Left ventricle myocardium inferior (tissue), 1 donor: ENCODE measurements around the gene TAF15. TPM values are rescaled to one million over a fixed set of nuclear protein-coding genes. Genes with fewer than 3 reads are reported as not detected.

Experiments used
- DNase-seq: peaks from one replicate; pipeline ENCODE4 v3.0.0-alpha.2; 2020
- H3K27ac ChIP-seq: fragments of 200-600 bp; replicated peaks from 2 replicates; pipeline ENCODE4 v1.8.0; 2021
- H3K27me3 ChIP-seq: fragments of 200-600 bp; 2 replicates; pipeline ENCODE4 v1.8.0; 2021; ENCODE audit warnings: low read depth
- H3K36me3 ChIP-seq: fragments of 200-600 bp; 2 replicates; pipeline ENCODE4 v1.8.0; 2021
- H3K4me1 ChIP-seq: fragments of 200-600 bp; 2 replicates; pipeline ENCODE4 v1.8.0; 2021
- H3K4me3 ChIP-seq: fragments of 200-600 bp; 2 replicates; pipeline ENCODE4 v1.8.0; 2021; ENCODE audit warnings: mild to moderate bottlenecking, moderate library complexity
- H3K9me3 ChIP-seq: fragments of 200-600 bp; replicated peaks from 2 replicates; pipeline ENCODE4 v1.8.0; 2021
- CTCF ChIP-seq: fragments of 200-600 bp; IDR thresholded peaks from 2 replicates; pipeline ENCODE4 v1.8.0; 2021; ENCODE audit warnings: antibody characterized with exemption, mild to moderate bottlenecking, borderline replicate concordance
- intact Hi-C: fragments of 100-400 bp; cut with micrococcal nuclease; formaldehyde crosslinking; loops from one replicate; pipeline ENCODE4 v1.11.0; 2022
- total RNA-seq: library from RNA; stranded (reverse); fragmentation: NEBNext Ultra II Directional; extraction: Animal tissue kit (Norgen Biotek cat#: 25700); gene quantifications from one replicate; pipeline ENCODE4 v1.2.1, GENCODE V29; 2021
- donor health status: DM: no; HTN: yes; CAD: no; lungs with severe emphysema.

The TAF15 gene
- total RNA-seq, 1 donor from 2014 or later: 113 TPM

GRCh38 chr17:35866341-35866950, 57.2 kb downstream of the TAF15 start:
- peaks cover 12% of the 10 kb centered on the region for H3K4me1 ChIP-seq
- intact Hi-C loops: no loop called here
- H3K27ac ChIP-seq: no peak overlapping the region
- TF ChIP-seq CTCF: no peak
- no peaks in the 10 kb centered on the region for H3K9me3 ChIP-seq
- no peaks in the 10 kb centered on the region for H3K27me3 ChIP-seq
- H3K4me3 ChIP-seq: no peak overlapping the region
- no peaks in the 10 kb centered on the region for H3K36me3 ChIP-seq
- DNase-seq: no peak

- Histone ChIP-seq H3K4me3 (no peak overlapping the region), H3K4me1 (peaks cover 12% of the 10 kb centered on the region), H3K27ac (no peak overlapping the region), H3K9me3 (no peaks in the 10 kb centered on the region), H3K36me3 (no peaks in the 10 kb centered on the region), H3K27me3 (no peaks in the 10 kb centered on the region)
- intact Hi-C loops: no loop called here
- TF ChIP-seq CTCF: no peak
- DNase-seq: no peak
Observed at GRCh38 chr17:35867574-35867973, 58.3 kb downstream of the TAF15 start.

- H3K4me1 ChIP-seq: peaks cover 12% of the 10 kb centered on the region
Observed at GRCh38 chr17:35868737-35869136, 59.5 kb downstream of the TAF15 start, which contains the start of gene HEATR9. Gene HEATR9, minus strand, starts transcription at chr17:35868891. Its CDS starts 149 bp downstream, at chr17:35868742.

GRCh38 chr17:35870906-35871819, 61.9 kb downstream of the TAF15 start:
- no peak overlapping the region for H3K27ac ChIP-seq
- DNase-seq: no peak
- no peaks in the 10 kb centered on the region for H3K36me3 ChIP-seq
- H3K4me1 ChIP-seq: peaks cover 11% of the 10 kb centered on the region
- H3K4me3 ChIP-seq: no peak overlapping the region
- H3K27me3 ChIP-seq: peaks cover 2% of the 10 kb centered on the region
- TF ChIP-seq CTCF: no peak
- intact Hi-C loops: no loop called here
- H3K9me3 ChIP-seq: no peaks in the 10 kb centered on the region

More at GRCh38 chr17:35868737-35869136, 59.5 kb downstream of the TAF15 start, which contains the start of gene HEATR9:
- no peaks in the 10 kb centered on the region for H3K9me3 ChIP-seq
- H3K4me3 ChIP-seq: no peak within 1 kb of the TSS
- no peaks in the 10 kb centered on the region for H3K27me3 ChIP-seq
- TF ChIP-seq CTCF: no peak
- intact Hi-C loops: no loop called here
- no peaks in the 10 kb centered on the region for H3K36me3 ChIP-seq
- no peak for DNase-seq
- no peak within 1 kb of the TSS for H3K27ac ChIP-seq

- TF ChIP-seq CTCF: no peak
- no peak overlapping the region for H3K27ac ChIP-seq
- H3K27me3 ChIP-seq: peaks cover 3% of the 10 kb centered on the region
- no peak for DNase-seq
- no peaks in the 10 kb centered on the region for H3K9me3 ChIP-seq
- H3K4me3 ChIP-seq: no peak overlapping the region
- peaks cover 4% of the 10 kb centered on the region for H3K4me1 ChIP-seq
- no peaks in the 10 kb centered on the region for H3K36me3 ChIP-seq
- intact Hi-C loops: no loop called here
Observed at GRCh38 chr17:35872196-35872980, 63.1 kb downstream of the TAF15 start.
